HG03342 (cell line): ENCODE results near the gene DIAPH3.

Experiments
- ATAC-seq: cut with Tn5 transposase; IDR thresholded peaks from one replicate; pipeline ENCODE4 v1.9.1; 2021; ENCODE audit warnings: mild to moderate bottlenecking, moderate library complexity; ENCODE audit not compliant: unreplicated experiment

DIAPH3 gene

GRCh38 chr13:59879281-59879680 is 284.4 kb downstream of the DIAPH3 start:
- no peak for ATAC-seq

GRCh38 chr13:59877933-59878332 is 285.8 kb downstream of the DIAPH3 start:
- no peak for ATAC-seq

- ATAC-seq: no peak
Observed at GRCh38 chr13:59874973-59875372, 288.8 kb downstream of the DIAPH3 start.

GRCh38 chr13:59873856-59874255 is 289.9 kb downstream of the DIAPH3 start:
- no peak for ATAC-seq

- ATAC-seq: no peak
Observed at GRCh38 chr13:59873309-59873708, 290.4 kb downstream of the DIAPH3 start.

- ATAC-seq: no peak
Observed at GRCh38 chr13:59867867-59868266, 295.9 kb downstream of the DIAPH3 start.

GRCh38 chr13:59865398-59865797 is 298.3 kb downstream of the DIAPH3 start:
- ATAC-seq: no peak

GRCh38 chr13:59863621-59864020 is 300.1 kb downstream of the DIAPH3 start:
- ATAC-seq: no peak

- no peak for ATAC-seq
Observed at GRCh38 chr13:59861676-59862075, 302.1 kb downstream of the DIAPH3 start.

GRCh38 chr13:59856281-59856810 is 307.4 kb downstream of the DIAPH3 start:
- ATAC-seq: no peak

- ATAC-seq: no peak
Observed at GRCh38 chr13:59846845-59847620, 316.7 kb downstream of the DIAPH3 start.

- ATAC-seq: no peak
Observed at GRCh38 chr13:59843040-59843439, 320.7 kb downstream of the DIAPH3 start.

GRCh38 chr13:59842507-59842906 is 321.2 kb downstream of the DIAPH3 start:
- no peak for ATAC-seq

- ATAC-seq: no peak
Observed at GRCh38 chr13:59839186-59839585, 324.5 kb downstream of the DIAPH3 start.

- no peak for ATAC-seq
Observed at GRCh38 chr13:59837101-59837500, 326.6 kb downstream of the DIAPH3 start.

- no peak for ATAC-seq
Observed at GRCh38 chr13:59835569-59835968, 328.2 kb downstream of the DIAPH3 start.

- ATAC-seq: no peak
Observed at GRCh38 chr13:59834801-59835200, 328.9 kb downstream of the DIAPH3 start.

- no peak for ATAC-seq
Observed at GRCh38 chr13:59829690-59830089, 334.0 kb downstream of the DIAPH3 start.

- ATAC-seq: no peak
Observed at GRCh38 chr13:59823486-59823885, 340.2 kb downstream of the DIAPH3 start.

- ATAC-seq: no peak
Observed at GRCh38 chr13:59809564-59809963, 354.2 kb downstream of the DIAPH3 start.

GRCh38 chr13:59806801-59807200 is 356.9 kb downstream of the DIAPH3 start:
- no peak for ATAC-seq

- ATAC-seq: no peak
Observed at GRCh38 chr13:59801107-59801880, 362.4 kb downstream of the DIAPH3 start.
